B cell (primary cell): Measurements from ENCODE around the gene GPR108.
"Not testable (repeated sequence)": the region's sequence is repeated elsewhere in the genome, so short reads cannot be mapped to it uniquely, and the experiment has no call there.

Experiments used
- EZH2 ChIP-seq: IDR thresholded peaks from 2 replicates; pipeline ENCODE4 v1.6.1; 2012; ENCODE audit warnings: borderline replicate concordance, low read depth, mild to moderate bottlenecking, moderate library complexity, low read length; ENCODE audit not compliant: insufficient read depth, poor library complexity, severe bottlenecking
- TF ChIP-seq, protein P1 (sequence below): fragments of 200-600 bp; IDR thresholded peaks from one replicate; pipeline ENCODE4 v1.8.0; 2022; ENCODE audit warnings: antibody characterized with exemption, mild to moderate bottlenecking

DNA sequence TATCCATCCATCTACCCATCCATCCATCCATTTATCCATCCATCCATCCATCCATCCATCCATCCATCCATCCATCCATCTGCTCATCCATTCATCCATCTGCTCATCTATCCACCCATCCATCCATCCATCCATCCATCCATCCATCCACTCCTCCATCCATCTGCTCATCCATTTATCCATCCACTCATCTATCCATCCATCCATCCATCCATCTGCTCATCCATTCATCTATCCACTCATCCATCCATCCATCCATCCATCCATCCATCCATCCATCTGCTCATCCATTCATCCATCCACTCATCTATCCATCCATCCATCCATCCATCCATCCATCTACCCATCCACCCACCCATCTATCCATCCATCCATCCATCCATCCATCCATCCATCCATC lies 38.7 kb upstream of the GPR108 start:
- TF ChIP-seq, protein P1, sequence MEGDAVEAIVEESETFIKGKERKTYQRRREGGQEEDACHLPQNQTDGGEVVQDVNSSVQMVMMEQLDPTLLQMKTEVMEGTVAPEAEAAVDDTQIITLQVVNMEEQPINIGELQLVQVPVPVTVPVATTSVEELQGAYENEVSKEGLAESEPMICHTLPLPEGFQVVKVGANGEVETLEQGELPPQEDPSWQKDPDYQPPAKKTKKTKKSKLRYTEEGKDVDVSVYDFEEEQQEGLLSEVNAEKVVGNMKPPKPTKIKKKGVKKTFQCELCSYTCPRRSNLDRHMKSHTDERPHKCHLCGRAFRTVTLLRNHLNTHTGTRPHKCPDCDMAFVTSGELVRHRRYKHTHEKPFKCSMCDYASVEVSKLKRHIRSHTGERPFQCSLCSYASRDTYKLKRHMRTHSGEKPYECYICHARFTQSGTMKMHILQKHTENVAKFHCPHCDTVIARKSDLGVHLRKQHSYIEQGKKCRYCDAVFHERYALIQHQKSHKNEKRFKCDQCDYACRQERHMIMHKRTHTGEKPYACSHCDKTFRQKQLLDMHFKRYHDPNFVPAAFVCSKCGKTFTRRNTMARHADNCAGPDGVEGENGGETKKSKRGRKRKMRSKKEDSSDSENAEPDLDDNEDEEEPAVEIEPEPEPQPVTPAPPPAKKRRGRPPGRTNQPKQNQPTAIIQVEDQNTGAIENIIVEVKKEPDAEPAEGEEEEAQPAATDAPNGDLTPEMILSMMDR = not testable (repeated sequence)
- TF ChIP-seq EZH2 = not testable (repeated sequence)
